Stimulated activated CD8-positive, alpha-beta memory T cell treated with anti-CD3 and anti-CD28 coated beads, Interleukin-7, amount 100 ng/mL, for 1 hour (primary cell): ENCODE results near the gene DECR2.

Experiments used
- DNase-seq, 2 donors: peaks; one replicate each; pipeline ENCODE4 v3.0.0-alpha.2; 2020; ENCODE audit warnings: low read depth in 2 of 2

The DECR2 gene

DNA sequence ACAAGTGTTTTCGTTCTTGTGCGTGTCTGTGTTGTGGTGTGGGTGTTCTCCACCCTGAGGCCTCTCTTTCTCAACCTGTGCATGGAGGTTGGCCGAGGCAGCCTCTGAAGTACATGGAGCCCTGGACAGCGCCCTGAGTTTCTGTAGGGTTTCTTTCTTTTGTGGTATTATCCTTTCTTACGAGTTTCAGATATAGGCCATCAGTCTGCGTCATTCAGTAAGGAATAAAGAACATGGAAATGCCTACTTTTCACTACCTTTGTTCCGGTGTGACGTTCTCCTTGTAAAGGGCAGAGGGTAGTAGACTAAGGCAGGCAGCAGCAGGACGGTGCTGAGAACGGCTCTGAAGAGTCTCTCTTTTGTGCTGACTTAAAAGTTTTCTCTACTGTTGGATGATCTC lies 42.3 kb downstream of the DECR2 start:
- DNase-seq: no peak

DNA sequence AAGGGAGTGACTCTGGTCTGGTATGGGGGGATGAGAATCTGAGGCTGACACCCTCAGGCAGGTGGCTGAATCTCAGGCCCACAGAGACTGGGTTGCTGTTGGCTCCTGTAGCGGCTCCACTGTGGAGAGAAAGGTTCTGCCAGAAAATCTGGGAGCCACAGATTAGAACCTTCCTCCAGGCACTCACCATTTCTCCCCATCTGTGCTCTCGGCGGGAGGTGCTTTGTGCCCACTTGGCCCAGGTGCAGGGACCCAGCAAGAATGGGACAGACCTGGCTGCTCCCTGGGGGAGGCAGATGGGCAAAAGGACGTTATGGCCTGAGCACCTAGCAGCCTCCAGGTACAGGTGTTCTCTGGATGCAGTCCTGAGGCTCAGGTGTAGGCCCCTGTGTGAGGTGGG lies 43.9 kb downstream of the DECR2 start:
- no peak for DNase-seq

DNA sequence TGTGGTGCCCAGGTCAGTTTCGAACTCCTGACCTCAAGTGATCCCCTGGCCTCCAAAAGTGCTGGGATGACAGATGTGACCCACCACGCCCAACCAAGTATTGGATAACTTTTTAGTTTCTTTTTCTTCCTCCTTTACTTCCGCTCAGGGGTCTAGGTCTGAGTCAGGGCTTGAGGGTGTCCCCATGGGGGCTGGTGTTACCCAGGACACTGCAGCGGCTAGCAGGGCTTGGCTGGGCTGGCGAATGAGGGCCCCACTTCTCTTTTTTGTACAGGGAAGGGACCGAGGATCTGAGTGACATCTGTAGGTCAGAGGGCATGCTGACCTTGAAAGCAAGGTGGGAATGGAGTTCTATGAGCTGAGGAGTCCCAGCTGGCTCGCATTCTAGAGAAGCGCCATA lies 48.7 kb downstream of the DECR2 start:
- no peak for DNase-seq

DNA sequence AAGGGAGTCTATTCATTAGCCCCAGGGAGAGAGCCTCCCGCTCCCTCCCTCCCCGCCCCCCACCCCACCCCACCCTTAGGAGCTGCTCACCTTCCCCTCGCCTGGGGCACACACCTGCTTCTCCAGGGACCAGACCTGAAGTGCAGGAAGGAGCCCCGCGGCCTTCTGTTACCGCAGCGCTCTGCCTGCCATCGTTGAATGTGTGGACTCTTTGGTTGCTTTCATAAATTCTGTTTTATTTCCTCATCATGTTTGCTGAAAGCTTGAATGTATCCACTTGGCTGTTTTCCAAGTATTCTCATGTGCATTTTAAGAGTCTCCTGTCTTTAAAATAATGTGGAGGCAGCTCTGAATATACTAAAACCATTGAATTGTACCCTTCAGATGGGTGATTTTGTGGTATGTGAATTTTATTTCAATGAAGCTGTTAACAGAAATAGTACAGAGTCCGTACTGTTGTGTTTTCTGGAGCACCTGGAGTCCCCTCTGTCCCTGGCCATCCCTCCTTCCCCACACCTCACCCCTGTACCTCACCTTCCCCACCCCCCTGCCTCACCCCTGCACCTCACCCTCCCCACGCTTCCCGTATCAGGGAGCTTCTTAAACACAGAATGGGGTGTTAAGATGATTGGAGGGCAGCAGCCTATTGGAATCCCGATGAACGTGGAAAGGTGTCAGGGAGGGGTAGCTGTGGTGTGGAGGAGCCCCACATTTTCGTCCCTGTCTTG lies 49.3 kb downstream of the DECR2 start:
- no peak for DNase-seq

DNA sequence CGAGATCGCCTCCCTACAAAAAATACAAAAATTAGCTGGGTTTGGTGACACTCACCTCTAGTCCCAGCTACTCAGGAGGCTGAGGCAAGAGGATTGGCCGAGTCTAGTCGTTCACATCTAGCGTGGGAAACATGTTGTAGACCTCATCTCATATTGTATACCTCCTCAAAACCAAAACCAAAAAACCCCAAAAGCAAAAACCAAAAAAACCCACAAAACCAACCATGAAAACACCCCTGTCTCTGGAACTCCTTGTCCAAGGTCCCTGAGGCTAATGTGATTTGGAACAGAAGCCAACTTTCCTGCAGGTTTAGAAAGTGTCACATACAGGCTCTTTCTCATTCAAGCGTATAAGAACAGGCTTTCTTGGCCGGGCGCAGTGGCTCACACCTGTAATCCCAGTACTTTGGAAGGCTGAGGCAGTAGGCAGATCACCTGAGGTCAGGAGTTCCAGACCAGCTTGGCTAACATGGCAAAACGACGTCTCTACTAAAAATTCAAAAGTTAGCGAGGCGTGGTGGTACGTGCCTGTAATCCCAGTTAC lies 52.8 kb downstream of the DECR2 start:
- no peak for DNase-seq

DNA sequence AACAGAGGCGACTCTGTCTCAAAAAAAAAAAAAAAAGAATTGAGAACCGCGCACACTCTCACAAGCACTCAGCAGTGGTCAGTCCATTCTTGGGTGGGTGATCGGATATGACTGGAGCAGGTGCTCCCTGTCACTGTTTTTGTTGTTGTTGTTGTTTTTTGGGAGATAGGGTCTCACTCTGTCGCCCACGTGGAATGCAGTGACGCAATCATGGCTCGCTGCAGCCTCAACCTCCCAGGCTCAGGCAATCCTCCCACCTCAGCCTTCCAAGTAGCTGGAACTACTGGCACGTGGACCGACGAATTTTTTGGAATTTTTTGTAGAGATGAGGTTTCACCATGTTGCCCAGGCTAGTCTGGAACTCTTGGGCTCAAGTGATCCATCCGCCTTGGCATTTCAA lies 53.8 kb downstream of the DECR2 start:
- no peak for DNase-seq

DNA sequence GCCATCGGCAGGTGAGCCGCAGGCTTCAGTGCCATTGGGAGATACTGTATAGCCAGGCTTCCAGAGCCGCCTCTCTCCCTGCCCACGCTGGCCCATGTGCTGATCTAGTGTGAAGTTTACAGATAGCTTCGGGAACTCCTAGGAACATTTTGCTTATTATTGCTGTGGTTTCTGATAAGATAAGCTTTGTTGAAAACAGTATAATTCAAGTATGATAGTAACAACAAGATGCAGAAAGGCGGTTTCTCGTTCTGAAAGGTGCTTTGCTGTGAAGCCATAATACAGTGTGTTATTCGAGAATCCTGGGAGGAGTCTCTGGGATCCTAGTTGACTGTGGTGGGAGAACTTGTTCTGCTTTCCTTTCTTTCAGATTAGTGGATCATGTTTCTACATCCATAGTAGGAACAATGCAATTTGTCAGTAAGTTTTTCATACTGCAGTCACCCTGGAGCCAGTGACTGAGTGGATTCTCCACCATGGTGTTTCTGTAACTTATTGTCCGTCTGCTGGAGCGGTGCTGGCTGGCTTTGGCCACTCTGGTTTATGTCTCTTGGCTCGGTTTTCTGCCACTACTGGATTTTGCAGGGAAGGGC lies 55.3 kb downstream of the DECR2 start:
- no peak for DNase-seq

DNA sequence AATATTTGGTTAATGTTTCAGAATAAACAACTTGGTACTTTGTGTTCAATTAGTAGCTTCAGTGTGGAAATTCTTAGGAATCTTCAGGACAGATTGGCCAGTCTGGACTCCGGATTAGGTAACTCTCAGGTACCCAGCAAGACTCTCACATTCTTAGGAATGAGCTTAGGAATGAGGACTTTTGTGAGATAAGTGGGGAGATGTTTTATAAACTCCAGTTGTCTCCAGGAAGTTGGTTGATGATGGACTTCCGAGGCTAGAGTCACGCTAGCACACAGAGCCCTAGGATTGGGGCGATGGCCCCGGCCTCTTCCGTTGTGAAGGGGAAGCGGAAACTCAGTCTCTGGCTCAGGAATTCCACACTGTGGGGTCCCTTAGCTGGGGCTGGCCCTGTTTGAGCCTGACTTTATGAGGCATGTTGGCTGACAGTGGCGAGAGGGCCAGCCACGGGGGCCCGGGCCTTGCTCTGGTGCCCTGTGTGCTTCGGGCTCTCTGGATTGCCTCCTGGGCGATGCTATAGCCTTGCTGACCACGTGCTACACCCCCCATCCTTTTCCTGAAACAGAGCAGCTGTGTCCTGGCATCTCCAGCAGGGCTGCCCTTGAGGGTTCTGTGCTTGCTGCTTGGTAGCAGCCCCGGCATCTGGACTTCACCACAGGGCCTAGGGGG lies 56.2 kb downstream of the DECR2 start:
- DNase-seq: no peak

DNA sequence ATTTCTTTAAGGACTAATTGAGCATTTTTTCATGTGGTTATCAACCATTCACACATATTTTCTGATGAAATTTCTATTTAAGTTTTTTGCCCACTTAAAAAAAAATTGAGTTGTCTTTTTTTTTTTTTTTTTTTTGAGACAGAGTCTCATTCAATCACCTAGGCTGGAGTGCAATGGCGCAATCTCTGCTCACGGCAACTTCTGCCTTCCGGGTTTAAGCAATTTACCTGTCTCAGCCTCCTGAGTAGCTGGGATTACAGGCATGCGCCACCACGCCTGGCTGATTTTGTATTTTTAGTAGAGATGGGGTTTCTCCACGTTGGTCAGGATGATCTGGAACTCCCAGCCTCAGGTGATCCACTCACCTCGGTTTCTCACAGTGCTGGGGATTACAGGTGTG lies 58.1 kb downstream of the DECR2 start:
- DNase-seq: no peak

DNA sequence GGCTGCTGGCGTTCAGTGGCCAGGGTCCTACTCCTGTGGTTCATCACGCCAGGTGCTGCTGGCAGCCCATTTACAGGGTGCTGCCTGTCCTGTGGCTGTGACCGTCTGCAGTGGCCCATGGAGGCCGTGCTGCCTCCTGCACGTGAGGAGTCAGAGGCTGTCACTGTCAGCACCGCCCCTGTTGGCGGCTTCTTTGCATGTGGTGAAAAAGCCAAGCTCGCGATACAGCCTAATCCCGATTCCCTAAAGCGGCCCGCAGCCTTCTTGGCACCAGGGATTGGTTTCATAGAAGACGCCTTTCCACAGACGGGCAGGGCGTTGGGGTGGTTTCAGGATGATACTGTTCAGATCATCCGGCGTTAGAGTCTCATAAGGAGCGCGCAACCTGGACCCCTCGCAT lies 59.1 kb downstream of the DECR2 start:
- DNase-seq: no peak
